Muscle layer of colon (tissue), 2 donors: ENCODE measurements around the gene RIPK4.
"Not testable (repeated sequence)": the region's sequence is repeated elsewhere in the genome, so short reads cannot be mapped to it uniquely, and the experiment has no call there.

Experiments used
- H3K27ac ChIP-seq: one replicate; pipeline ENCODE4 v1.7.0; 2013; ENCODE audit warnings: low read depth, mild to moderate bottlenecking, low read length, moderate library complexity
- H3K27me3 ChIP-seq, 2 donors: one replicate each; pipeline ENCODE4 v1.7.0; 2013; ENCODE audit warnings: low read length in 2 of 2, mild to moderate bottlenecking in 2 of 2; ENCODE audit not compliant: insufficient read depth in 2 of 2, control insufficient read depth in 1 of 2
- H3K36me3 ChIP-seq: one replicate; pipeline ENCODE4 v1.7.0; 2013; ENCODE audit warnings: mild to moderate bottlenecking, low read length; ENCODE audit not compliant: insufficient read depth
- H3K4me1 ChIP-seq: one replicate; pipeline ENCODE4 v1.7.0; 2013; ENCODE audit warnings: mild to moderate bottlenecking, low read length; ENCODE audit not compliant: insufficient read depth
- H3K4me3 ChIP-seq, 2 donors: one replicate each; pipeline ENCODE4 v1.7.0; 2013; ENCODE audit warnings: low read length in 2 of 2, low read depth in 1 of 2, mild to moderate bottlenecking in 1 of 2, moderate library complexity in 1 of 2
- H3K9ac ChIP-seq: one replicate; pipeline ENCODE4 v1.7.0; 2013; ENCODE audit warnings: low read length
- H3K9me3 ChIP-seq: one replicate; pipeline ENCODE4 v1.7.0; 2013; ENCODE audit warnings: mild to moderate bottlenecking, low read length
- donor health status: abdominal sarcoma.
- donor health status: Adenocarcinoma of cecum.

Gene RIPK4

DNA sequence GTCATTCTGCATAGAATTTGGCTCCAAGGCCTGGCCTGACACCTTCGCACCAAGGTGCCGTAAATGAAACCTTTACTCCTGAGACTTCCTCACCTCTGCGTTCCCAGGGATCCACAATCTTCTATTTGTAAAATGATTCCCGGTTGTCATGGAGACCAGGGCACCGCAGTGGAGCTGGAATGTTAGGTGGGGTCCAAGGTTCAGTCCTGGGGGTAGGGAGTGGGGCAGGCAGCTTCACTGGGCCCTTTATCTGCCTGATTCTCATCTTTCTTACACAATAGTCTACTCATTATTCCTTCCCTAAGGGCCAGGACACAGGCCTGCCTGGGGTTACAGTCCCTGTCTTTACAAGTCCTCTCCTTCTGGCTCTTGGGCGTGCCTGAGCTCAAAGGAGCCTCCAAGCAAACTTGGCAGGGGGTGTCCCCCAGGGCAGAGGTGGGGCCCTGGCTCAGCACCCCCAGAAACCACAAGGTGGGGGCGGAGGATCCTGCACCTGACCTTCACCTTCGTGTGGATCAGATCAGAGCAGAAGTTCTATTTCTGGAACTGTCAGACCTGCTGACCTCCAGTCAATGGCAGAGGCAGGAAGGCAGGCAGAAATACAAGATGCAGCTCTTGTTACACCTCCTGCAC lies 51.1 kb downstream of the RIPK4 start:
- no peak overlapping the region for H3K9ac ChIP-seq
- no peak overlapping the region for H3K27ac ChIP-seq
- no peaks in the 10 kb centered on the region for H3K9me3 ChIP-seq
- H3K36me3 ChIP-seq = no peaks in the 10 kb centered on the region
- H3K4me1 ChIP-seq = no peaks in the 10 kb centered on the region
- peaks cover 0 to 21% of the 10 kb centered on the region in 2 donors for H3K27me3 ChIP-seq
- no peak overlapping the region for H3K4me3 ChIP-seq

DNA sequence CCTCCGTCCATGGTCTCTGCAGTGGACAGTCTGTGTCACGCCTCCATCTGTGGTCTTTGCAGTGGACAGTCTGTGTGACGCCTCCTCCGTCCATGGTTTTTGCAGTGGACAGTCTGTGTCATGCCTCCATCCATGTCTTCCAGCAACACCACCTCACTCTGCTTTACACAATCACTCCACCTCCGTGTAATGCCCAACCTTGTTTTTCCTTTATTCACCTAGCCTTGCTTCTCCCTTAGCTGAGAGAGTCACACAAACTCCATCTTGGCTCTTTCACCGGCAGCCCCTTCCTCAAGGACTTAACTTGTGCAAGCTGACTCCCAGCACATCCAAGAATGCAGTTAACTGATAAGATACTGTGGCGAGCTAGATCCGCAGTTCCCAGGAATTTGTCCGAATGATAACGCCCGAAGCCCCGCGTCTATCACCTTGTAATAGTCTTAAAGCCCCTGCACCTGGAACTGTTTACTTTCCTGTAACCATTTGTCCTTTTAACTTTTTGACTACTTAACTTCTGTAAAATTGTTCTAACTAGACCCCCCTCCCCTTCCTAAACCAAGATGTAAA lies 52.5 kb downstream of the RIPK4 start:
- not testable (repeated sequence) for H3K27ac ChIP-seq, H3K4me1 ChIP-seq, H3K9me3 ChIP-seq, H3K36me3 ChIP-seq, H3K9ac ChIP-seq, H3K4me3 ChIP-seq
- H3K27me3 ChIP-seq = peaks cover 0 to 21% of the 10 kb centered on the region in 2 donors

DNA sequence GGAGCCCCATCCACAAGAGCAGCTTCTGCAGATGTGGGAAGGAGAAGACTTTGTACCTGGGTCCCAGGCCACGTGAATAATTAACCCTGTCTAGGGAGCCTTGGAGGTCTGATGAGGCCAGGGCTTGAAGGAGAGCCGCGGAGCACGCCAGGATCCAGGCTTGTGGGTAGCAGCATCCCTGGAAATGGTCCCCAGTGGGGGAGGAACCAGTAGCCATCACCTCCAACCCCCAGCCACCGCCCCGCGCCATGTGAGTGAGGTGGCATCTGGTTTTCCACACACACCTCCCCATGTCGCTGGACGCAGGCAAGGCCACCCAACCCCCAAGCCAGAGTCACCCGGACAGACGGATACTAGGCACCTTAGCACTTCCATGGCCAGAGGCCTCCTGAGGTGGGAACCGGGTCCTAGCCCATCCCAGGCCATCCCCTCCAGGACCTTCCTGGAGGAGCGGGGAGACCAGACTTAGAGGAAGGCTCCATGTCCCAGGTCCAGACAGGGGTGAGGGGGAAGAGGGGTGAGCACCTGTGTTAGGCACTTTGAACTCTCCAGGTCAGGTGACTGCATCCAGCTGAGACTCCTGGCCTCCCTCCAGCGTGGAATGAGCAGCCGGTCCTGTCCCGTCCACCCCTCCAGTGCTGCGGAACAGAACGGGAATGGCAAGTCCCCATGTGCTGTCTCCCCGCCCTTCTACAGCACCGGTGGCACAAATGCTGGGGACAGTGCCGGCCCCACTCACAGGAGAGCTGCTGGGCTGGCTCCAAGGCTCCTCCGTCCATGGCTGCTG lies 53.2 kb downstream of the RIPK4 start:
- H3K27me3 ChIP-seq = peaks cover 0 to 21% of the 10 kb centered on the region in 2 donors
- H3K4me3 ChIP-seq = no peak overlapping the region
- no peaks in the 10 kb centered on the region for H3K9me3 ChIP-seq
- no peaks in the 10 kb centered on the region for H3K4me1 ChIP-seq
- H3K9ac ChIP-seq = no peak overlapping the region
- no peak overlapping the region for H3K27ac ChIP-seq
- H3K36me3 ChIP-seq = no peaks in the 10 kb centered on the region

- H3K4me1 ChIP-seq = no peaks in the 10 kb centered on the region
- H3K36me3 ChIP-seq = no peaks in the 10 kb centered on the region
- no peak overlapping the region for H3K27ac ChIP-seq
- H3K9me3 ChIP-seq = no peaks in the 10 kb centered on the region
- H3K9ac ChIP-seq = no peak overlapping the region
- H3K27me3 ChIP-seq = peaks cover 0 to 26% of the 10 kb centered on the region in 2 donors
- H3K4me3 ChIP-seq = no peak overlapping the region
Observed at GRCh38 chr21:41712730-41713129, 54.1 kb downstream of the RIPK4 start.

DNA sequence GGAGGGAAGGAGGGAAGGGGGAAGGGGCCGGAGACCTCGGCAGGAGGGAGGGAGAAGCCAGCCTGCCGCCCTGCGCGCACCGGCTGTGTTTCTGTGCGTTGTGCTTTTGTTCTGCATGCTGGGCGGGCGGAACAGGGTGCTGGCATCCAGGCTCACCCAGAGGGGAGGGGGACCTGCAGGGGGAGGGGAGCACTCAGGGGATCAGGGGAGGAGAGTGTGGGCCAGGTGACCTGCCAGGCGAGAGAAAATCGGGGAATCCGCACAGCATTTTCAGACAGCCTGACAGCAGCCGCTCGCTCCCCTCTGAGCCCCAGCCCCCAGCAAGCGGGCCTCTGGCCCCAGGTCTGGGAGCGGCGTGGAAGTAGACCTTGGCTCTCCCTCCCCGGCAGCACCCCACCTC lies 54.7 kb downstream of the RIPK4 start:
- Histone ChIP-seq H3K9ac (no peak overlapping the region), H3K27ac (no peak overlapping the region), H3K36me3 (no peaks in the 10 kb centered on the region), H3K4me3 (no peak overlapping the region), H3K4me1 (no peaks in the 10 kb centered on the region), H3K27me3 (peaks cover 0 to 23% of the 10 kb centered on the region in 2 donors), H3K9me3 (no peaks in the 10 kb centered on the region)

DNA sequence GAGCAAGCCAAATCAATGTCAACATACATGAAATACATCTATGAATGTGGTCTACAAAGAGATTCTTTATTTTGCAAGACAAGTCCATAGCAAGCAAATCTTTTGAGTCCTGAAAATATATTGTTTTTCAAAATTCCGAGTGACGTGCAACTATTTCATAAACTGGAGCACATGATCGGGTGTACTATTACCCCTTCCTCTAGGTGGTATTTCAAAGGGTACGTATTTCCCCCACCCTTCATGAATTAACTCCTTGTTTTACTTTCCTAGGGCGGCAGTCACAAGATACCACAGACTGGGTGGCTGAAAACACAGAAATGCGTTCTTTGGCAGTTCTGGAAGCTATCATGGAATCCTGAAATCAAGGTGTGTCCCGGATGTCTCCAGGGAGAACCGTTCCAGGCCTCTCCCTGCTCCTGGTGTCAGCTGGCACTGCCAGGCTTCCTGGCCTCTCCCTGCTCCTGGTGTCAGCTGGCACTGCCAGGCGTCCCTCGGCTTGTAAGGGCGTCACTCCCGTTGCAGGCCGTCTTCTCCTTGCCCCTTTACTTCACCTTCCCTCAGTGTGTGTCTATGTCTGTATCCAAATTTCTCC lies 55.3 kb downstream of the RIPK4 start:
- Histone ChIP-seq H3K27me3 (peaks cover 0 to 23% of the 10 kb centered on the region in 2 donors), H3K9ac (no peak overlapping the region), H3K27ac (no peak overlapping the region)

DNA sequence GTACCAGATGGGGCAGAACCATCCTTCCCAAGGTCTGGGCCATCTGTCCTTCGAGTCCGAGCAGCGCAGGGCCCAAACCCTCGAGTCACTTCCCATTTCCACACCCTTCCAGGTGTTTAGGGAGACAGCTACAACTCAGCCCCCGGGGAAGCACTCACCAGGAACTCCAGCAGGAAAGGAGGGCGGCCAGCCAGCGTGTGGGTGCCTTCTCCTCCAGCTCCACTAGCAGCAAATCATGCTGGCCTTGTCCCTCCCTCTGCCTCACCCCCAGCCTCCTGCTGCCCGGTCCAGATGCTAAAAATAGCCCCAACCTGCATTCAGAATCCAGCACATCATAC lies 56.1 kb downstream of the RIPK4 start:
- no peak overlapping the region for H3K4me3 ChIP-seq
- H3K27me3 ChIP-seq = peaks cover 0 to 19% of the 10 kb centered on the region in 2 donors
- no peaks in the 10 kb centered on the region for H3K36me3 ChIP-seq
- no peak overlapping the region for H3K27ac ChIP-seq
- no peak overlapping the region for H3K9ac ChIP-seq
- H3K4me1 ChIP-seq = no peaks in the 10 kb centered on the region
- H3K9me3 ChIP-seq = no peaks in the 10 kb centered on the region

More for the DNA sequence above, 55.3 kb downstream of the RIPK4 start:
- H3K36me3 ChIP-seq = no peaks in the 10 kb centered on the region
- no peaks in the 10 kb centered on the region for H3K4me1 ChIP-seq
- H3K9me3 ChIP-seq = no peaks in the 10 kb centered on the region
- no peak overlapping the region for H3K4me3 ChIP-seq

DNA sequence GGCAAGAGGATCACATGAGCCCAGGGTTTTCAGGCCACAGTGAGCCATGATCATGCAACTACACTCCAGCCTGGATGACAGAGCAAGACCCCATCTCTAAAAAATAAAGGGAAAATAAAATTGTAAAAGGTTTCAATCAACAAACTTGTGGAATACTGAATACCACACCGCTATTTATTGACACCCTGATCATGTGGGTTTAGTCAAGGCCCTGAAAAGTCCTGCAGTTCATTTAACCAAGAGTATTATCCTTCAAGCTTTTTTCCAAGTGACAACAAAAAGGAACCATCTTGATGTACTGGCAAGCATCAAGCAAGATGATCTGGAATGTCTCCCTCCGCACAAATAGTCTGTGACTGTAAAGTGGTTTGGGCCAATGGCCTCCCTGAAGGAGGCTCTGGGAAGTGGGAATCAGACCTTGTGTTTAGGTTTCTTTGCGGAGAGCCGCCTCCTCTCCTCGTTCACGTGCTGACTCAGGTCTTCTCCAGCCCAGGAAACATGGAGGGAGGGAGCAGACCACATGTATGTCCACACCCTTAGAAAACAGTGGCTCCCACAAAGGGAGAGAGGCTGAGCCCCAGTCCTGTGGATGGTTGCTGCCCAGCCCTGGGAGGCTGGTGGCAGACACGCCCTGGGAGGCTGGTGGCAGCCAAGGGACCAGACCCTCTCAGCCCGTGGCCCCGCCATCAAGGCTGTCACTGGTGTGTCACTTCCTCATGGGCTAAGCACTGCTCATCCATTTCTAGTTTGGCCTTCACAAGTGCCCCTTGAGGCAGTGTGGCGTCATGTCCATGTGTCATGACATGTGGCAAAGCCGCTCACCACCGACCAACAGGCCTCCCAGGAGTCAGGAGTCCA lies 56.7 kb downstream of the RIPK4 start:
- Histone ChIP-seq H3K4me1 (no peaks in the 10 kb centered on the region), H3K4me3 (no peak overlapping the region), H3K9me3 (no peaks in the 10 kb centered on the region), H3K27ac (no peak overlapping the region), H3K27me3 (peaks cover 0 to 17% of the 10 kb centered on the region in 2 donors), H3K9ac (no peak overlapping the region), H3K36me3 (no peaks in the 10 kb centered on the region)

- no peak overlapping the region for H3K4me3 ChIP-seq
Observed at GRCh38 chr21:41709166-41709565, 57.7 kb downstream of the RIPK4 start.

GRCh38 chr21:41707960-41708330 lies 58.9 kb downstream of the RIPK4 start:
- no peaks in the 10 kb centered on the region for H3K4me1 ChIP-seq
- H3K27ac ChIP-seq = no peak overlapping the region
- H3K36me3 ChIP-seq = no peaks in the 10 kb centered on the region
- H3K4me3 ChIP-seq = no peak overlapping the region
- H3K9me3 ChIP-seq = no peaks in the 10 kb centered on the region
- H3K9ac ChIP-seq = no peak overlapping the region
- H3K27me3 ChIP-seq = peaks cover 0 to 21% of the 10 kb centered on the region in 2 donors

More at GRCh38 chr21:41709166-41709565, 57.7 kb downstream of the RIPK4 start:
- H3K27ac ChIP-seq = no peak overlapping the region
- H3K9me3 ChIP-seq = no peaks in the 10 kb centered on the region
- no peaks in the 10 kb centered on the region for H3K36me3 ChIP-seq
- H3K27me3 ChIP-seq = peaks cover 0 to 21% of the 10 kb centered on the region in 2 donors
- no peaks in the 10 kb centered on the region for H3K4me1 ChIP-seq
- H3K9ac ChIP-seq = no peak overlapping the region
